Measurements from ENCODE around the gene EEF1A2. TPM values are rescaled to one million over a fixed set of nuclear protein-coding genes. Genes with fewer than 3 reads are reported as not detected.
A peak's percentile ranks its signal among the peaks of the same experiment; 100 is the strongest.
"Not testable (repeated sequence)": the region's sequence is repeated elsewhere in the genome, so short reads cannot be mapped to it uniquely, and the experiment has no call there.

The EEF1A2 gene
- total RNA-seq, 1 donor from 2014 or later: 1.2 TPM

DNA sequence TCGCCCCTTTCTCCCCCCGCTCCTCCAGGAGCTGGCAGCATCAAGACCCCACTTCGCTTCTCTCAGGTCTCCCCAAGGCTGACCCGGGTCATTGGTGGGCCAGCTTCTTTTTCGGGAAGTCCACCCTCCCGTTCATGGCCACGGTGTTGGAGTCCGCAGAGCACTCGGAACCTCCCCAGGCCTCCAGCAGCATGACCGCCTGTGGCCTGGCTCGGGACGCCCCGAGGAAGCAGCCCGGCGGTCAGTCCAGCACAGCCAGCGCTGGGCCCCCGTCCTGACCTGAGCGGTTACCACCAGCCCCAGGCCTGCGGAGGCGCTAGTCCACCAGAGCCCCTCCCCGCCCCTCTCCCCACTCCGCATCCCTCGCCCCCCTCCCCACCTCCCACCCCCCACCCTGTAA is 22.7 kb upstream of the EEF1A2 start:
- DNase-seq (ENCODE audit: low spot score): no peak

DNA sequence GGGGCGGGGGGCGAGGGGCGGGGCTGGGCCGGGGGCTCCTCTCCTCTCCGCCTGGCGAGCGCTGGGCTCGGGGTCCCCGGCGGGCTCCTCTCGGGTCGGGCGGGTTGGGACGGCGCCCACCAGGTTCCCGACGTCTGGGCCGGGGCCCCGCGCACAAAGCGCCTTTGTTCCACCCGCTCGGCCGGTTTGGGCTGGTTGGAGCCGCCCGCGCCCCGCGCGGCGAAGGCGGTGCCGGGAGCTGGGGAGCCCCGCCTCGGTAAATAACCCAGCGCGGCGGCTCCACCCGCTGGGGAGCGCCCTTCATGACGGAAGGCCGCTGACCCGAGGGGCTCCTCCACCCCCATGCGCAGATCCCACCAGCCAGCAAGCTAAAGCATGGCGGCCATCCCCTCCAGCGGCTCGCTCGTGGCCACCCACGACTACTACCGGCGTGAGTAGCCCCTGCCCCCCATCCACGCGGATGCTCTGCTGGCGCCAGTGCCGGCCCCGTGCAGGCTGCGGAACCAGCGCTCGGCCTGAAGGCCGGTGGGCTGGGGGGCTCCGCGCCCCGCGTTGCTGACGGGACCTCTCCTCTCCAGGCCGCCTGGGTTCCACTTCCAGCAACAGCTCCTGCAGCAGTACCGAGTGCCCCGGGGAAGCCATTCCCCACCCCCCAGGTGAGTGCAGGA is 22.2 kb upstream of the EEF1A2 start:
- no peak for DNase-seq (ENCODE audit: low spot score)

DNA sequence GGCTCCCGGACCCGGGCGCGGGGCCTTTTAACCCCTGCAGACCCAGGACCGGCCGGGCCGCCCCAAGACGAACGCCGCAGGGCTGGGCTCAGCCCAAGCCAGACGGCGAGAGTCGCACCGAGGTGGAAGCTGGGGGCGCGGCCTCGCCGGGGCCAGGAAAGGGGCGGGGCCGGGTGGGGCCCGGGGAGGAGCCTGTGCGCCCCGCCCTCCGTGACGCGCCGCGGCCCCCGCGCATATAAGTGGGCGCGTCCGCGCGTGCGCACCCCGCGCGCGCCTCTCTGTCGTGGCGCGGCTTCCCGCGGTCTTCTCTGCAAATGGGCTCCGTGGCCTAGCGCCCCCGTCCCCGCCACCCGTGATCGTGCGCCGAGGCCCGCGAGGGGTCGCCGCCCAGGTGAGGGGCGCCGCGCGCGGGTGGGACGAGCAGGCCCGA is 21.6 kb upstream of the EEF1A2 start, which contains the start of gene PPDPF:
Gene PPDPF (plus strand): TSS at position 262 of the 430 bp plus-strand sequence. CDS start 544 bp downstream, outside the sequence.
- DNase-seq (ENCODE audit: low spot score): peak; percentile 97

DNA sequence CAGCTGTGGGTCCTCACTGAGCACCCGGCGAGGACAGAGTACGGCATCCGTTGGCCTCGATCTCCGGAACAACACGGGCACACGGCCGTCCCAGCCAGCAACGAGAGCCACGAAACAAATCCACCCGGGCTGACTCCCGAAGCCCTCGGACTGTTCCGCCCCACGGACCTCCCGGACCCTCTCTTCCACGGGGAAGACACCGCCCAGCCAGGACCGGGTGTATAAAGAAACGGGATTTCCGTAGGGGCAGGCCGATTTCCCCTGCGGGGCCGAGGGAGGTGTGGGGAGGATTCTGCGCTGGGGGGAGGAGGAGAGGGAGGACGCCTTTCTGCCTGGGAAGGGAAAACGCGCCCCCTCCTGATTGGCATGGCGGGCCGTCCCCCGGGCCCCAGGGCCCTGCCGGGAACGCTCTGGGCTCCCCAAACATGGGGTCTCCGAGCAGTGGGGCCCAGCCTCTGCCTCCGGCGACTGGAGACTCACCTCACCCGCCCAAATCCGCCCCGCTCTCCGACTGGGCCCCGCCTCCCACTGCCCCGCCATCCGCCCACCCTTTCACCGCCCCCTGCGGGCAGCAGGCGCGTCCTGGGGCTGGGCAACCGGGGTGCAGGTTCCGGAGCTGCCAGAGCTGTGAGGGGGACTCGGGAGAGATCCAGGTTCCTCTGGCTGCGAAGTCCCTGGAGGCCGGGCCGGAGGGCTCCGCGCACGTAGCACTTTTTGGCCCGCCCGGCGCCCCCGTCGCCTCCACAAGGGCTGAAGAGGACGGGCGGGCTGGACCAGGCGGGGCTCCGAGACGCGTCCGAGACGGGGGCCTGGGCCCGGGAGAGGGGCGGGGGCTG is 21.0 kb upstream of the EEF1A2 start:
- DNase-seq (ENCODE audit: low spot score): no peak

DNA sequence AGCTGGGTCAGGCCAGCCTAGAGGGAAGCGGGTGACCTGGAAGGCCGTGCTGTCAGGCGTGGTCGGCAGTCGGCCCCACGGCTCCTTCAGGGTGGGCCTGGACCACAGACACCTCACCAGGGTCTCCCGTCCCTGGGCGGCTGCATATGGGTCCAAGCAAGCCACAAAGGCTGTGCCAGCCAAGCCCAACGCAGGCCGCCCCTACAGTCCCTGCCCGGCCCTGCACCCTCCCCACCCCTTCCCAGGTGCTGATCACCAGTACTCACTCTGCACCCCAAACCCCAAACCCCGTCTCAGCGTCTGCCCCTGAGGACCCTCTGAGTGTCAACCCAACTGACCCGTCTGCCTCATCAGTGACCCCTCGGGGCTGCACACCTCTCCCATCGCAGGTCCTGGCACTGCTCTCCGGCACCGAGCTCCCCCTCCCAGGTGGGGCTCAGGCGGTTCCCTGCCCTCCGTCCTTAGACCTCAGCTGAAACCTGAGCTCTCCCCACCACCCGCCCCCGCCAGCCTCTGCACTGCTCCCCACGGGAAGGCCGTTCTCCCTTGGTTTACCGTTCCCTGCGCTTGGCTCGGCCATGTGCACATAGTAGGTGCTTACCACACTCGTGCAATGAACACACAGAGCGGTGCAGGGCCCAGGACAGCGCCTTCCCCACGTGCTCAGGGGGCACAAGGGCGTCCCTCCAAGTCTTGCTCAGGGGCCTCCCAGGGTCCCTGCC is 20.2 kb upstream of the EEF1A2 start:
- DNase-seq (ENCODE audit: low spot score): no peak

DNA sequence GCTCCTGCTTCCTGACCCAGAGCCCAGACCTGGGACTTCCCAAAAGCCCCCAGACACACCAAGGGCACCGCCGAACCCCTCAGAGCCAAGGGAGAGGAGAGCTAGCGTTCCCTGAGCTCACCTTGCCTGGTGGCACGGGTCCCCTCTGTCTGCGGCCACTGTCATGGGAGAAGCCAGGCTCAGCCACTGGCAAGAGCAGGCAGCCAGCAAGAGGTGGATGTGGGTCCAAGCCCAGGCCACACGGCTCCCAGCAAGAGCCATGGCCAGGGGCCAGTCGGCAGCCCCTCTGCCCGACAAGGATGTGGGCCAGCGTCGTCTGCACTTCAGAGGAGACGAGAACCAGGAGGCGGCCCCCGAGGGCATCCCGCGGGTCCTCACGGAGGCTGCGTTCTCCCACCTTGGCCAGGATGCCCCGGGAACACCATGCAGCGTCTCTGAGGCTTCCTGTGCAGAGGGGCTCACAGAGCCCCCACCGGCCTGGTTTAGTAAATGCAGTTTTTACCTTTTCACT is 19.5 kb upstream of the EEF1A2 start:
- no peak for DNase-seq (ENCODE audit: low spot score)

DNA sequence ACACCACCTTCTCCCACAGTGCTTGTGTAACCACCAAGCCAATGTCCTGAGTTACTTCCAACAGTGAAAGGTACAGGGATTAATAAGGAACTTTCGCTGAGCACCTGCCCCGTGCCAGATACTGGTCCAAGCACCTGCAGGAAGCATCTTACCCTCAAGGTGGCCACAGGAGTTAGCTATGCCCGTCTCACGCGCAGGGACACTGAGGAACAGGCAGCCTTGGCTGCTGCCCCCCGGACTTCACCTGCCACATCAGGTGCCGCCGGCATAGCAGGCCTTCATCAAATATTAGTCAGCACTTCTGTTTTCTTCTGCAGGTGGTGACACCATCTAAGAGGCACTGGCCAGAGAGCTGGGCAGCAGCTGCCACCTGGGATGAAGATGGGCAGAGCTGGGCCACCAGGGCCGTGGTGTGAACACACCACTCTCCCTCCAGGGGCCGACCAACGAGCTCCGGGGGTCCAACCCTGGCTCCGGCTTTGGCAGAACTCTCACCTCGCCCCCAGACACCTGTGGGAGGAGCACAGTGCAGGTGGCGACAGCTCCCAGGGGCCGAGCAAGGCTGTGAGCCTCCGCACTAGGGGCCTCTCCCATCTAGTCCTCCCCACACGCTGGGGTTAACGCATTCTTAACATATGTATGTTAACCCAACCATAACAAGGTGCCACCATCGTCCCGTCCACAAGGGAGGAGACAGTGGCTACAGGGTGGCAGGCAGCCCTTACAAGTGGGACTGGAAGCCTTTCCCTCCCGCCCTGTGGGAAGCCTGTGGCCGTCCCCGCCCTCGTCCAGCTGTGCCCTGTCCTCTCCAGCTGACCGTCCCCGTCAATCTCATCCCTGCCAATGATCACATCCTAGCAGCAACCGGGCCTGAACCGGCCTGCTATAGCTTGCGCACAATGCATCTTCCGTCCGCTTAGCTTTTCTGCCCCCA is 18.8 kb upstream of the EEF1A2 start:
- no peak for DNase-seq (ENCODE audit: low spot score)

DNA sequence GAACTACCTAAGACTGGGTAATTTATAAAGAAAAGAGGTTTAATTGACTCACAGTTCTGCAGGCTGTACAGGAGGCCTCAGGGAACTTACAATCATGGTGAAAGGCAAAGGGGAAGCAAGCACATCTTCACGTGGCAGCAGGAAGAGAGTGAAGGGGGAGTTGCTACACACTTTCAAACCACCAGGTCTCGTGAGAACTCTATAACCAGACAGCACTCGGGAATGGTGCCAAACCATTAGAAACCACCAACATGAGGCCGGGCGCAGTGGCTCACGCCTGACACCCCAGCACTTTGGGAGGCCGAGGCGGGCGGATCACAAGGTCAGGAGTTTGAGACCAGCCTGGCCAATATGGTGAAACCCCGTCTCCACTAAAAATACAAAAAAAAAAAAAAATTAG is 15.6 kb upstream of the EEF1A2 start:
- DNase-seq (ENCODE audit: low spot score): not testable (repeated sequence)

DNA sequence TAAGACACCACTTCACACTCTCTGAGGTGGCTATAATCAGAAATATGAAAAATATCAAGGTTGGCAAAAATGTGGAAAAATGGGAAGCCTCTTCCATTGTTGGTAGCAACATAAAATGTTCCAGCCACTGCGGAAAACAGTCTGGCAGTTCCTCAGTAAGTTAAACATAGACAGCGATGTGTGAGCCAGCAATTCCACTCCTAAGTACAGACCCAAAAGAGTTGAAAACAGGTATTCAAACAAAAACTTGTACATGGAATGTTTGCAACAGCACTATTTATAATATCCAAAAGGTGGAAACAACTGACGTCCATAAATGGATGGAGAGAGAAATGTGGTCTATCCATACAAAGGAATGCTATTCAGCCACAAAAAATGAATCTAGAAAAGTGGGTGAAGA is 14.3 kb upstream of the EEF1A2 start:
- no peak for DNase-seq (ENCODE audit: low spot score)

DNA sequence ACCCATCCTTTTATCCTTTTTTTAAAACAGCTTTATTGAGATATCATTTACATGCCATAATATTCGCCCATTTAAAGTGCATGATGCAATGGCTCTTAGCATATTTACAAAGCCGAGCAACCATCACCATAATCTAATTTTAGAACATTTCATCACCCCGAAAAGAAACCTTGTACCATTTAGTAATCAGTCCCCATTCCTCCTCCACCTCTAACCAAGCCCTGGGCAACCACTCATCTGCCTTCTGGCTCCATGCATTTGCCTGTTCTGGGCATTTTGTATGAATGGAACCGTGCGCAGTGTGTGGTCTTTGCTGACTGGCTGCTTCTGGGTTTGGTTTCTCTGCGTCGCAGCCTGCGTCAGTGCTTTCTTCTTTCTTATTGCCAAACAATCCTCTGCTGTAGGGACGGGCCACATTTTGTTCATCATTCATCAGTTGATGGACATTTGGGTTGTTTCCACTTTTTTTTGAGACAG is 10.2 kb upstream of the EEF1A2 start:
- DNase-seq (ENCODE audit: low spot score): no peak

DNA sequence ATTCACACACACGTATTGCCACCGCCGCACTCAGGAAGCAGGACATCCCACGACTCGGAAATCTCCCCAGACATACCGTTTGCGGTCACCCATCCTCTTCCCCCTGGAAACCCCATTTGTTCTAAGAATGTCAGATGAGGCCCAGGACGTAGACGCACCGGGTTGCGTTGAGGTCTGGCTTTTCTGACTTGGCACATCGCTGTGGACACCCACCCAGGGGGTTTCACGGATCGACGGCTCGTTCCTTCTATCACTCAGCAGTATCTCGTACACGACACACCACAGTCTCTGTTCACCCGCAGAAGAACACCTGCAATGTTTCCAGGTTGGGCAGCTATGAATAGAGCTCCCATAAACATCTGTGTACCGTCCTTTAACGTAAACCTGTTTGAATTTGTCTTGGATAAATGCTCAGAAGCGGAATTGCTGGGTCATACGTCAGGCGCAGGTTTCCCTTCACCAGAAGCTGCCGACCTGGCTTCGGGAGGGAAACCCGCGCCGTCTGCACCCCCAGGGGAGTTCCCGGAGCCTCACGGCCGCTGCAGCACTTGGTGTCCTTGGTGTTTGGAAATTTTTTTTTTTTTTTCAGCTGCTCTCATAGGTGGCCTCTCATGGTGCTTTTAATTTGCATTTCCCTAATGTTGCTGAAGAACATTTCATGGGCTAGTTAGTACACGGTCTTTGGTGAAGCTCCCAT is 9.3 kb upstream of the EEF1A2 start:
- DNase-seq (ENCODE audit: low spot score): no peak

DNA sequence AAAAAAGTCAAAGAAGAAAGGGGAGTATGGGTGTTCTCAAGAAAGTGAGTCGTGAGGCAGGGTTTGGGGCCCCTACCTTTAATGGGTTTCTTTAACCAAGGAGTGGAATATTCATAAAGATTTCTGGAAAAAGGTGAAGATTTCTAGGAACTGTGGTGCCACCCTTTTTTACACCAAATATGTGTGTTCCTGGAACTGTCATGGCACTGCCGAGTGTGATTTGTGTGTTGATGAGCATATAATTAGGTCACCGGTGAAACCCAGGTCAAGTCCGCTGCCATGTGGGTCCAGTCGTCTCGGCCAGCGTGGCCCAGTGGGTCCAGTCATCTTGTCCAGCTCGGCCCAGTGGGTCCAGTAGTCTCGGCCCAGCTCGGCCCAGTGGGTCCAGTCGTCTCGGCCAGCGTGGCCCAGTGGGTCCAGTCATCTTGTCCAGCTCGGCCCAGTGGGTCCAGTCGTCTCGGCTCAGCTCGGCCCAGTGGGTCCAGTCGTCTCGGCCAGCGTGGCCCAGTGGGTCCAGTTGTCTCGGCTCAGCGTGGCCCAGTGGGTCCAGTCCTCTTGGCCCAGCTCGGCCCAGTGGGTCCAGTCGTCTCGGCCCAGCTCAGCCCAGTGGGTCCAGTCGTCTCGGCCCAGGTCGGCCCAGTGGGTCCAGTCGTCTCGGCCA is 8.3 kb upstream of the EEF1A2 start:
- no peak for DNase-seq (ENCODE audit: low spot score)

DNA sequence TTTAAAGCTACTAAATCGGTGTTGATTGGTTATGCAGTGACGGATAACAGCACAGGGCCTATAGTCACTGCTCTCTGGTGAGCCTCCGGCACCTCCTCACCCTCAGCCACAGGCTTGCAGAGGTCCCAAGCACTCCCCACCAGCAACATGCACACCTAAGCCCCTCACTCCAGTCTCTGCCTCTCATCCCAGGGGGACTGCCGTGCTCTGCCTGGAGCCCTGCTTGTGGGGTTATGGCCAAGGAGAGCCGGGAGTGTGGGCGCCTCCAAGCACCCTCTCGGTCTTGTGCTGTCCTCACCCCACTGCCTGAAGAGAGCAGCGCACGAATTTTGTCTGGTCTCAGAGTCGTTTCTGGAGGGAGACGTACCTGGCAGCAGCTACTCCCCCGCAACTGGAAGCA is 6.8 kb upstream of the EEF1A2 start:
- DNase-seq (ENCODE audit: low spot score): no peak

DNA sequence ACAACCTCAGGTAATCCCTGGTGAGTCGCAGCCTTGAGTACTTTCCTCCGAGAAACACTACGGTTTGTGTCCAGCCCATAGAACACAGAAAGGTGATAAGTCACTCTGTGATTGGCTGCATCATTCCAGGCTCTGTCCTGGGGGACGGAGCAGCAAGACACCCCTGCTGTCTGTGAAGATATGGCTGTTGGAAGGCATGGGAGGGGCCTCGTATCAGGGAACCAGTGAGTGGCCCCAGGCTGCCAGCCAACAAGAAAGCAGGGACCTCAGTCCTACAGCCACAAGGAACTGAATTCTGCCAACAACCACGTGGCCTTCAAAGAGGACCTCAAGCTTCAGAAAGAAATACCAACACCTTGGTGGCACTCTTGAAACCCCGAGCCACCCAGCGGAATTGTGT is 6.4 kb upstream of the EEF1A2 start:
- no peak for DNase-seq (ENCODE audit: low spot score)

DNA sequence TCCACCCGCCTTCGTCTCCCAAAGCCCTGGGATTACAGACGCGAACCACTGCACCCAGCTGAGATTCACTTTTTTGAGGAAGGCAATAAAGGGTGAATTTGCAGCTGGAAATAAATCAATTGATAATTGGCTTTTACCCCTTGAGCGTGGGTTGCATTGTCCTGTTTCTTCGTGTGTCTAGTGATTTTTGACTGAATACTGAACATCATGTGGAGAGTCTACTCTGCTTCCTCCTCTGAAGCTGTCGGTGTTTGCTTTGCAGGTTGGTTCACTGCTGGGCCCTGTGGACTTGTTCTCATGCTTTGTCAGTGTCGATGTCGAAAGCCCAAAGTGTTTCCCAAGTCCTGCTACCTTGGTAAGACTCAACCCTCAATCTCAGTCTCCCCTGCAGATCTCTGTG is 5.8 kb upstream of the EEF1A2 start:
- DNase-seq (ENCODE audit: low spot score): no peak

DNA sequence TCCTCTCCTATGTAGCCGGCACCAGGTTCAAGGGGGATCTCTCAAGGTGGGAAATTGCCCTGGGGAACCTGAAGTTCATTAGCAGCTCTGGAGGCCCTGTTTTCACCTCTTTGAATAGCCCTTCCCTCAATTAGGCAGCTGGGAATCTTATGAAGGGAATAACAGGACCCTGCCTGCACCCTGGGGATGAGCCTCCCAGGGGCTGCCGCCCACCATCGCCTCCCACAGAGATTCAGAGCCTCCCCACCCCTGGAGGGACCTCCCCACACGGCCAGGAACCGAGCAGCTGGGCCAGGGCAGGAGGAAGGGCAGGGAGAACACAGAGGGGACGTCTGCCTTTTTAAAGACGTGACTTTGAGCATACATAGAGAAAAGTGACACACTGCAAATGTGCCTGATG is 4.6 kb upstream of the EEF1A2 start:
- no peak for DNase-seq (ENCODE audit: low spot score)

DNA sequence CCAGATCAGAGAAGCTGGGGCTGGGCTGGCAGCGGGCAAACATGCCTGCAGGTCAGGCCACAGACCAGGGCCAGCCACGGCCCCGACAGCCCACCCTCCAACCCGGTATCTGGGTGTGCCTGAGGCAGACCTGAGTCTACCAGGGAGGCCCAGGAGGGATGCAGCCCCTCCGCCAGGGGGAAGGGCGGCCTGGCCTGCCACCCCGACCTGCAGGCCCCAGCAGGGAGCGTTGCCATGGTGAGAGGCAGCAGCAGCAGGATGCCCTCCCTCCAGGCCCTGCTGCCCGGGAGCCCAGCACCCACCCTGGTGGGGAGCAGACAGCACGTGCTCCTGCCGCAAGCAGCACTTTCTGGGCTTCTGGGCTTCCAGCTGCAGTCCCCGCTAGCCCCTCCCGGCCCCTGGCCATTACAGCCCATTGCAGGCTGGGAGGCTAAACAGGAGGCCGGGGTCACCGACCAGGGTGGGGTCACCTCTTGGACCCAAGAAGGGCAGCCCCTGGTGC is 3.8 kb upstream of the EEF1A2 start:
- DNase-seq (ENCODE audit: low spot score): no peak

DNA sequence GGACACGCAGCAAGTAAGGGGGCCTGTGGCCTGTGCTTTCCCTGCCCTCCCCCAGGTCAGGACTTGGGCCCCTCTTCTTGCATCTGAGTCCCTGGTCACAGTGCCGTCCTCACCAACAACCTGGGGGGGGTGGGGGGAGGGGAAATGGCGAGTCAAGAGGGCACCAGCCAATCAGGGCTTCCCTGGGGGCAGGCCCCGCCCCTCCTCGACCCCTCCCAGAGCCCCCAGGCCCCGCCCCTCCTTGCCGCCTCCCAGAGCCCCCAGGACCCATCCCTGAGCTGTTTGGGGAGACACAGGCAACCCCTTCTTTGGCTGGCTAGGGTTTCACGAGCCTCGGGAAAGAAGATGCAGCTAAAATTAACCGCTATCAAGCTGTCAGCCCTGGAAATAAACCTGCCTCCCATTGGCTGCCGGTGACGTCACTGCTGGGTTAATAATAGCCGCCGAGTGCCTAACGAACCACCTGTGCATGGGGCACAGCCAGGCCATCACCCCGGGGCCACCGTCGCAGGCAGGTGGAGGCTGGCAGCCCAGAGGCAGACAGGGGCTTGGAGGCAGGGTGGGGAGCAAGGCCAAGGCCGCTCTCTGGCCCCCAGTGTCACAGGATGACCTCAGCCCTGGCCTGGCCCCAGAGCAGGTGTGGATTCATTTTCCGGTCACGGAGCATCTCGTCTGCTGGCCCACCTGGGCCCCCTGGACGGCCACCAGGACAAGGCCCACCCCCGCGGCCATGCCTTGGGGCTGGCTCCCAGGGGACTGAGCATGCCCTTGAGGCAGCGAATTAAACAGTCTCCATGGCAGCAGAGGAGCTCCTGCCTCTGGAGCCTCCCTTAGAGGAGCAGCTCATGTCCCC is 3.2 kb upstream of the EEF1A2 start:
- no peak for DNase-seq (ENCODE audit: low spot score)

Measured in mesenteric fat pad (tissue), 1 donor.